ENCODE data around the gene POLR1A.

The POLR1A gene

GRCh38 chr2:86036669-86037138 is 69.0 kb downstream of the POLR1A start:
- DNase-seq: no peak

- peak; percentile 41 for DNase-seq
Measured at GRCh38 chr2:86035883-86036668, 69.6 kb downstream of the POLR1A start.

- no peak for DNase-seq
Measured at GRCh38 chr2:86035376-86035882, 70.3 kb downstream of the POLR1A start.

- no peak for DNase-seq
Measured at GRCh38 chr2:86033751-86034692, 71.7 kb downstream of the POLR1A start.

- DNase-seq: no peak
Measured at GRCh38 chr2:86032861-86033595, 72.7 kb downstream of the POLR1A start.

GRCh38 chr2:86031606-86032005 is 74.1 kb downstream of the POLR1A start:
- DNase-seq: no peak

GRCh38 chr2:86031151-86031550 is 74.5 kb downstream of the POLR1A start:
- no peak for DNase-seq

- no peak for DNase-seq
Measured at GRCh38 chr2:86029873-86030272, 75.8 kb downstream of the POLR1A start.

- no peak for DNase-seq
Measured at GRCh38 chr2:86028766-86029381, 76.8 kb downstream of the POLR1A start.

GRCh38 chr2:86027922-86028765 is 77.5 kb downstream of the POLR1A start:
- DNase-seq: no peak

- no peak for DNase-seq
Measured at GRCh38 chr2:86027196-86027921, 78.3 kb downstream of the POLR1A start.

GRCh38 chr2:86026744-86027065 is 79.0 kb downstream of the POLR1A start:
- DNase-seq: no peak

GRCh38 chr2:86025976-86026743 is 79.5 kb downstream of the POLR1A start:
- no peak for DNase-seq

GRCh38 chr2:86025229-86025820 is 80.4 kb downstream of the POLR1A start:
- no peak for DNase-seq

GRCh38 chr2:86023366-86023712 is 82.3 kb downstream of the POLR1A start:
- DNase-seq: no peak

- no peak for DNase-seq
Measured at GRCh38 chr2:86022661-86023365, 82.9 kb downstream of the POLR1A start.

- no peak for DNase-seq
Measured at GRCh38 chr2:86021396-86022378, 84.0 kb downstream of the POLR1A start.

- no peak for DNase-seq
Measured at GRCh38 chr2:86020984-86021383, 84.7 kb downstream of the POLR1A start.
